Nephron (organoid): ENCODE results near the gene SPECC1L.

Source experiments
- H3K27ac Mint-ChIP-seq, 3 experiments: 2 replicates each; pipeline ENCODE4 v1.8.0; 2020; ENCODE audit warnings: mixed read lengths in 3 of 3, mild to moderate bottlenecking in 2 of 3, moderate library complexity in 1 of 3
- H3K27me3 Mint-ChIP-seq: 2 replicates; pipeline ENCODE4 v1.8.0; 2021; ENCODE audit warnings: low read depth, mild to moderate bottlenecking, moderate library complexity, mixed read lengths
- H3K36me3 Mint-ChIP-seq: 2 replicates; pipeline ENCODE4 v1.8.0; 2020; ENCODE audit warnings: low read depth, mixed read lengths
- H3K4me1 Mint-ChIP-seq: 2 replicates; pipeline ENCODE4 v1.8.0; 2020; ENCODE audit warnings: mixed read lengths
- H3K4me3 Mint-ChIP-seq, 3 experiments: 2 replicates each; pipeline ENCODE4 v1.8.0; 2020; ENCODE audit warnings: mild to moderate bottlenecking in 3 of 3, mixed read lengths in 3 of 3, moderate library complexity in 2 of 3
- H3K9me3 Mint-ChIP-seq: 2 replicates; pipeline ENCODE4 v1.8.0; 2020; ENCODE audit warnings: mixed read lengths
- CTCF ChIP-seq, 3 experiments: fragments of 200-600 bp; sonication (generic); IDR thresholded peaks; one replicate each; pipeline ENCODE4 v1.5.0; 2021; ENCODE audit warnings: antibody characterized with exemption in 3 of 3; ENCODE audit not compliant: unreplicated experiment in 3 of 3

Gene SPECC1L

GRCh38 chr22:24413736-24414385, 143.2 kb downstream of the SPECC1L start:
- no peaks in the 10 kb centered on the region for H3K9me3 Mint-ChIP-seq
- peaks cover 29% of the 10 kb centered on the region for H3K36me3 Mint-ChIP-seq
- no peak overlapping the region for H3K4me3 Mint-ChIP-seq
- no peaks in the 10 kb centered on the region for H3K4me1 Mint-ChIP-seq
- H3K27me3 Mint-ChIP-seq = no peaks in the 10 kb centered on the region
- TF ChIP-seq CTCF (IDR thresholded peaks at IDR 0.05; ENCODE audit: unreplicated experiment in 3 of 3) = no peak
- peak overlapping the region in 1 of 3 experiments; percentile 85 for H3K27ac Mint-ChIP-seq

GRCh38 chr22:24414523-24414922, 143.9 kb downstream of the SPECC1L start:
- Mint-ChIP-seq H3K4me3 (no peak overlapping the region), H3K9me3 (no peaks in the 10 kb centered on the region), H3K4me1 (no peaks in the 10 kb centered on the region), H3K36me3 (peaks cover 29% of the 10 kb centered on the region), H3K27ac (no peak overlapping the region), H3K27me3 (no peaks in the 10 kb centered on the region)
- no peak for TF ChIP-seq CTCF (IDR thresholded peaks at IDR 0.05; ENCODE audit: unreplicated experiment in 3 of 3)

GRCh38 chr22:24414984-24415945, 144.6 kb downstream of the SPECC1L start:
- Mint-ChIP-seq H3K9me3 (no peaks in the 10 kb centered on the region), H3K4me1 (no peaks in the 10 kb centered on the region), H3K4me3 (no peak overlapping the region), H3K36me3 (peaks cover 27% of the 10 kb centered on the region), H3K27ac (no peak overlapping the region), H3K27me3 (no peaks in the 10 kb centered on the region)
- TF ChIP-seq CTCF (IDR thresholded peaks at IDR 0.05; ENCODE audit: unreplicated experiment in 3 of 3) = no peak

- Mint-ChIP-seq H3K36me3 (peaks cover 25% of the 10 kb centered on the region), H3K27me3 (no peaks in the 10 kb centered on the region), H3K4me1 (no peaks in the 10 kb centered on the region), H3K9me3 (no peaks in the 10 kb centered on the region), H3K27ac (no peak overlapping the region), H3K4me3 (no peak overlapping the region)
- TF ChIP-seq CTCF (IDR thresholded peaks at IDR 0.05; ENCODE audit: unreplicated experiment in 3 of 3) = no peak
These were observed 145.5 kb downstream of the SPECC1L start for GRCh38 chr22:24416095-24416494.

GRCh38 chr22:24416611-24417010, 146.0 kb downstream of the SPECC1L start:
- Mint-ChIP-seq H3K4me1 (no peaks in the 10 kb centered on the region), H3K27me3 (no peaks in the 10 kb centered on the region), H3K9me3 (no peaks in the 10 kb centered on the region), H3K27ac (no peak overlapping the region), H3K36me3 (peaks cover 21% of the 10 kb centered on the region), H3K4me3 (no peak overlapping the region)
- TF ChIP-seq CTCF (IDR thresholded peaks at IDR 0.05; ENCODE audit: unreplicated experiment in 3 of 3) = no peak
